IMR-90 (cell line): ENCODE measurements around the gene COPS4. TPM values are rescaled to one million over a fixed set of nuclear protein-coding genes. Genes with fewer than 3 reads are reported as not detected.
"Not testable (repeated sequence)": the region's sequence is repeated elsewhere in the genome, so short reads cannot be mapped to it uniquely, and the experiment has no call there.

Source experiments
- ATAC-seq: fragments of 200-7000 bp; cut with Tn5 transposase; 2 replicates; pipeline ENCODE4 v1.9.1; 2020; ENCODE audit warnings: low read depth, mild to moderate bottlenecking, moderate library complexity
- BruUV-seq: library from RNA; stranded (reverse); fragments of 400-500 nt; replicated peaks from 2 replicates; lab custom pipeline; 2021; lab: Mats Ljungman, UMichigan
- CTCF ChIA-PET: fragments of 300-600 bp; formaldehyde crosslinking; extraction: SDS; loops from one replicate; lab custom pipeline; 2021; ENCODE audit warnings: antibody characterized with exemption; lab: Yijun Ruan, JAX
- POLR2A ChIA-PET: fragments of 300-600 bp; sonication (Branson Sonifier 250); formaldehyde crosslinking; loops from one replicate; lab custom pipeline; 2022; ENCODE audit warnings: antibody characterized with exemption; ENCODE audit not compliant: unreplicated experiment; lab: Charles Lee
- DNase-seq: peaks from one replicate; pipeline ENCODE4 v3.0.0; 2013
- H2AFZ ChIP-seq: replicated peaks from 2 replicates; pipeline ENCODE3; 2013; ENCODE audit warnings: low read length, mild to moderate bottlenecking; ENCODE audit not compliant: poor library complexity
- H2AK5ac ChIP-seq: 2 replicates; pipeline ENCODE4 v1.6.1; 2013; ENCODE audit warnings: low read depth, low read length, inconsistent platforms
- H2AK9ac ChIP-seq: replicated peaks from 2 replicates; pipeline ENCODE3; 2013; ENCODE audit warnings: mild to moderate bottlenecking, low read depth, low read length, moderate library complexity; ENCODE audit not compliant: poor library complexity
- H2BK120ac ChIP-seq: 2 replicates; pipeline ENCODE4 v1.6.1; 2013; ENCODE audit warnings: low read depth, low read length, inconsistent platforms
- H2BK15ac ChIP-seq: 3 replicates; pipeline ENCODE4 v1.6.1; 2013; ENCODE audit warnings: low read depth, low read length, inconsistent platforms
- H2BK20ac ChIP-seq: 2 replicates; pipeline ENCODE4 v1.6.1; 2013; ENCODE audit warnings: low read depth, mild to moderate bottlenecking, inconsistent platforms, low read length, moderate library complexity
- H2BK5ac ChIP-seq: 2 replicates; pipeline ENCODE4 v1.6.1; 2013; ENCODE audit warnings: mild to moderate bottlenecking, low read depth, low read length, inconsistent platforms; ENCODE audit not compliant: poor library complexity, severe bottlenecking
- H3K14ac ChIP-seq: replicated peaks from 2 replicates; pipeline ENCODE4 v1.6.1; 2013; ENCODE audit warnings: low read depth, low read length, inconsistent platforms
- H3K18ac ChIP-seq: 2 replicates; pipeline ENCODE4 v1.6.1; 2013; ENCODE audit warnings: low read depth, low read length, control low read depth
- H3K23ac ChIP-seq: 2 replicates; pipeline ENCODE4 v1.6.1; 2013; ENCODE audit warnings: low read depth, low read length, inconsistent platforms
- H3K27ac ChIP-seq: 2 replicates; pipeline ENCODE4 v1.5.1; 2013; ENCODE audit warnings: mild to moderate bottlenecking, control low read depth, low read length; ENCODE audit not compliant: insufficient read depth
- H3K27me3 ChIP-seq: 2 replicates; pipeline ENCODE4 v1.6.1; 2013; ENCODE audit warnings: low read length; ENCODE audit not compliant: control insufficient read depth, insufficient read depth
- H3K36me3 ChIP-seq: 2 replicates; pipeline ENCODE4 v1.6.1; 2013; ENCODE audit warnings: low read length, mixed read lengths; ENCODE audit not compliant: control insufficient read depth, insufficient read depth
- H3K4ac ChIP-seq: 2 replicates; pipeline ENCODE4 v1.6.1; 2013; ENCODE audit warnings: low read depth, low read length, inconsistent platforms
- H3K4me1 ChIP-seq: 2 replicates; pipeline ENCODE4 v1.6.1; 2013; ENCODE audit warnings: low read length, mixed read lengths; ENCODE audit not compliant: control insufficient read depth, insufficient read depth
- H3K4me2 ChIP-seq: 2 replicates; pipeline ENCODE4 v1.6.1; 2013; ENCODE audit warnings: low read depth, mild to moderate bottlenecking, control low read depth, low read length, moderate library complexity
- H3K4me3 ChIP-seq: 2 replicates; pipeline ENCODE4 v1.5.1; 2013; ENCODE audit warnings: low read depth, mild to moderate bottlenecking, control low read depth, low read length, moderate library complexity; ENCODE audit not compliant: insufficient read depth
- H3K56ac ChIP-seq: 2 replicates; pipeline ENCODE4 v1.6.1; 2013; ENCODE audit warnings: low read length, inconsistent platforms; ENCODE audit not compliant: insufficient read depth; ENCODE audit errors: extremely low read depth
- H3K79me1 ChIP-seq, 2 experiments: 2 replicates each; pipeline ENCODE4 v1.6.1; 2013; ENCODE audit warnings: low read length in 2 of 2, inconsistent platforms in 1 of 2, low read depth in 1 of 2
- H3K9ac ChIP-seq: 2 replicates; pipeline ENCODE4 v1.6.1; 2013; ENCODE audit warnings: low read depth, low read length, control low read depth
- H3K9me1 ChIP-seq: 2 replicates; pipeline ENCODE4 v1.6.1; 2013; ENCODE audit warnings: low read length, inconsistent platforms; ENCODE audit not compliant: insufficient read depth
- H3K9me3 ChIP-seq: 2 replicates; pipeline ENCODE4 v1.6.1; 2013; ENCODE audit warnings: low read length; ENCODE audit not compliant: control insufficient read depth, insufficient read depth
- H4K20me1 ChIP-seq: 2 replicates; pipeline ENCODE4 v1.6.1; 2013; ENCODE audit warnings: low read length, inconsistent platforms; ENCODE audit not compliant: insufficient read depth
- H4K5ac ChIP-seq: 2 replicates; pipeline ENCODE4 v1.6.1; 2013; ENCODE audit warnings: mild to moderate bottlenecking, low read depth, low read length, control low read depth
- H4K8ac ChIP-seq, 2 experiments: 2 replicates each; pipeline ENCODE4 v1.6.1; 2013; ENCODE audit warnings: low read depth in 2 of 2, low read length in 2 of 2, control low read depth in 1 of 2, inconsistent platforms in 1 of 2
- H4K91ac ChIP-seq: 2 replicates; pipeline ENCODE4 v1.6.1; 2013; ENCODE audit warnings: low read depth, low read length, inconsistent platforms; ENCODE audit not compliant: insufficient read depth
- WGBS, 2 experiments: methylation state at CpG; one replicate each; pipeline versions ENCODE4 v1.1.5 to v1.1.7; 2013; ENCODE audit warnings: missing lambda C conversion rate in 2 of 2; ENCODE audit not compliant: insufficient read length in 1 of 2; ENCODE audit errors: extremely low coverage in 2 of 2; 5-methylcytosine and 5-hydroxymethylcytosine counted together
- dilution Hi-C: fragments of 300-500 bp; cut with HindIII; formaldehyde crosslinking; loops from one replicate; pipeline ENCODE4 v1.14.3; 2018; ENCODE audit warnings: low sequenced_read_pairs; ENCODE audit not compliant: unreplicated experiment
- in situ Hi-C: fragments of 300-500 bp; cut with MboI; formaldehyde crosslinking; loops from 3 replicates; pipeline ENCODE4 v1.14.3; 2019; ENCODE audit warnings: low sequenced_read_pairs, inconsistent platforms, mixed read lengths
- intact Hi-C: fragments of 100-400 bp; cut with micrococcal nuclease; formaldehyde crosslinking; loops from 2 replicates; pipeline ENCODE4 v1.10.0; 2022
- polyA plus RNA-seq, 3 experiments: library from polyadenylated mRNA; depleted of rRNA; stranded (reverse); fragments of >200 nt; gene quantifications; 2 replicates each; pipeline ENCODE4 v1.2.3, GENCODE V29; 2012; ENCODE audit warnings: low replicate concordance in 1 of 3
- total RNA-seq: library from RNA; depleted of rRNA; stranded (reverse); fragments of >200 nt; gene quantifications from 2 replicates; pipeline ENCODE4 v1.2.3, GENCODE V29; 2012

Gene COPS4
- total and polyA plus RNA-seq, 2 of the 4 experiments (the other 2 are of a cell fraction), result 40.1 to 115 TPM

DNA sequence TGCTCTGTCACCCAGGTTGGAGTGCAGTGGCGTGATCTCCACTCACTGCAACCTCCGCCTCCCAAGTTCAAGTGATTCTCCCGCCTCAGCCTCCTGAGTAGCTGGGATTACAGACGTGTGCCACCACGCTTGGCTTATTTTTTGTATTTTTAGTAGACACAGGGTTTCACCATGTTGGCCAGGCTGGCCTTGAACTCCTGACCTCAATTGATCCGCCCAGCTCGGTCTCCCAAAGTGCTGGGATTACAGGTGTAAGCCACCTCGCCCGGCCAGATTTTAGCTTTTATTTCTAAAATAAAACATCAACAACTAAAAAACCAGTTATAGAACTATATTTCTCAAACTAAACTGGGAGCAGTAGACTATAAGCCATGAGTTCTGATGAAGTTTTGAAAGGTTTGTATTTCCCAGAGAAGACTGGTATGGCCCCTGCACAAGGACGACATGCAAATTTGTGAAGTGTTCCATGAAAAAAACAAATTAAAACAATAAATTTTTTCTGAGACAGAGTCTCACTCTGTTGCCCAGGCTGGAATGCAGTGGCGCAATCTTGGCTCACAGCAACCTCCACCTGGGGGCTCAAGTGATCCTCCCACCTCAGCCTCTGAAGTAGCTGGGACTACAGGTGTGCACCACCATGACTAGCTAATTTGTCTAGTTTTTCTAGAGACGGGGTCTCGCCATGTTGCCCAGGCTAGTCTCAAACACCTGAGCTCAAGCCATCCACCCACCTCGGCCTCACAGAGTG, 31.8 kb upstream of the COPS4 start:
- H3K9me3 ChIP-seq, H3K36me3 ChIP-seq, H2AK5ac ChIP-seq, H4K8ac ChIP-seq, H3K14ac ChIP-seq, H4K91ac ChIP-seq, H4K20me1 ChIP-seq, ATAC-seq, H3K9me1 ChIP-seq, POLR2A ChIA-PET, H2BK20ac ChIP-seq, H3K56ac ChIP-seq, H3K4me1 ChIP-seq, H2AK9ac ChIP-seq, H3K27me3 ChIP-seq, intact Hi-C loops, H3K27ac ChIP-seq, H3K9ac ChIP-seq, H3K4ac ChIP-seq, DNase-seq, in situ Hi-C loops, H2BK5ac ChIP-seq, H4K5ac ChIP-seq, H2BK15ac ChIP-seq, H3K4me2 ChIP-seq, H3K23ac ChIP-seq, dilution Hi-C loops, H2AFZ ChIP-seq, H2BK120ac ChIP-seq, H3K18ac ChIP-seq, H3K4me3 ChIP-seq, BruUV-seq: not testable (repeated sequence)
- CTCF ChIA-PET, result interaction anchor here (1.8 kb wide), 1 partner anchor 10 kb away, joined by 4 read pairs; no protein-coding TSS in a partner anchor
- peaks cover 47 to 48% of the 10 kb centered on the region in 2 experiments for H3K79me1 ChIP-seq
- 97% methylated on average over 5 of the region's 14 CpGs; no CpG with 5 or more reads in 1 of the 2 experiments for WGBS, 2 experiments
